GM19372 (cell line): Measurements from ENCODE around the gene HAUS7.

Source experiments
- ATAC-seq: cut with Tn5 transposase; IDR thresholded peaks from one replicate; pipeline ENCODE4 v1.9.1; 2021; ENCODE audit warnings: mild to moderate bottlenecking, low read depth, moderate library complexity; ENCODE audit not compliant: unreplicated experiment

The HAUS7 gene

DNA sequence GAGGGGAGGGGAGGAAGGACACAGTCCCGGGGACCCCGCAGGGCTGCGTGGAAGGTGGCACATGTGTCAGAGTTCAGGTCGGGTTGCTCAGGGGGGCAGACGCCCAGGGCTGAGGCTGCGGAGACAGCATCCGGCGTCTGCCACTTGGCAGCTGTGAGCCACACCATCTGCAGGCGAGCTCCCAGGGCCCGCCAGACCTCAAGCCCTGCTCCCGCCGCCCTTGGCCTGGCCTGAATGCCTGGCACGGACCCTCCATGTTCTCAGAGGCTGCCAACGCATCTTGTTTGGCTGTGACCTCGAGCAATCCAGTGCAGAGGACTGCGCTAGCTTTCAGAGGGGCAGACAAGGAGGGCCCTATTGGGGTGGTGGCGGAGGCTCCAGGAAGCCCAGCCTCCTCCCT is 29.5 kb upstream of the HAUS7 start:
- no peak for ATAC-seq

DNA sequence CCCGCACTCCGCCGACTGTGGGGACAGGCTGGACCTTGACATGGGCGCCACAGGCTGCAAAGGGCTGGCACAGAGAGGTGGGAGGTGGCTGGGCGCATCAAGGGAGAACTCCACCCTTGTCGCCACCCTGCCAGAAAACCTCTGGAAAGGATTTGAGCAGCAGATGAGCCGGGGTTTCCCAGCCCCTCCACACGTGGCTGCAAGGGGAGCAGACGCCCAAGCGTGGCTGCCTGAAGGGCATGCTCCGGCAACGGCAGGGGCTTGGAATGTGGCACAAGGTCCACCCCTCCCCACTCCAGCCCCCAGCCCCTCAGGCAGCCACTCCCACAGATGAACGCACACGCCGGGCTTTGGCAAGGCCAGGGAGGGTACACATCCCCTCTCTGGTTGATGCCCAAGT is 29.0 kb upstream of the HAUS7 start:
- no peak for ATAC-seq

DNA sequence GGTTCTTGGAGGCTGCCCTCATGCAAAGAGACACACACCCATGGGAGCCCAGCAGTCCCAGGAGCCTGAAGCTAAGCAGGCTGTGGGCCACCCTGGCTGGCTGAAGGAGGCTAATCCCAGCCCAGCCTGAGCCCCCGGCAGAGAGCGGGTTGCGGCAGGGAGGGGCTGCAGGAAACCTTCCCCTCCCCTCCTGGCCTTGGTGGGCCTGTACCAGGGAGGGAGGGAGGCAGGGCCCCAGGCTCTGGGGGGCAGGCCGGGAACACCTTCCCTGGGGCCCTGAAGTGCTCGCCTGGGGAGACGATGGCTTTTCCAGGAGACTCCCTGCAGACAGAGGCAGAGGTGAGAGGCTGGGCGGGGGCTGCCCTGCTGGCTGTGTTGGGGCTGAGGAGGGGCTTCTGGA is 28.1 kb upstream of the HAUS7 start:
- no peak for ATAC-seq

DNA sequence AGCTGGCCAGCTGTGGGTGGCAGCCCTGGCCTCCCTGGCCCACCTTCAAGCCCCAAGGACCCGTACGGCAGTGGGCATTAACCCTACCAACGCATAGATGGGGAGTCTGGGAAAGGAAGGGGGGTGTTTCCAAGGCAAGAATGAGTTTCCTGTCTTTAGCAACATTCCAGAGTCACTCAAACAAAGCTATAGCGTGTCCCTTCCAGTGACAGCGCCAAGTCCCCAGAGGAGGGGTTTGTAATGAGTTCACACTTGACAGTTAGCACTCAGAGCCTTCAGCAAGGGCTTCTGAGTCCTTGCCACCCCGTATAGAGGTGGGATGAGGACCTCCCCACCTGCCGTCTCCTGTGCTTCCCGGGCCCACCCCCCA is 26.2 kb upstream of the HAUS7 start:
- ATAC-seq: no peak

DNA sequence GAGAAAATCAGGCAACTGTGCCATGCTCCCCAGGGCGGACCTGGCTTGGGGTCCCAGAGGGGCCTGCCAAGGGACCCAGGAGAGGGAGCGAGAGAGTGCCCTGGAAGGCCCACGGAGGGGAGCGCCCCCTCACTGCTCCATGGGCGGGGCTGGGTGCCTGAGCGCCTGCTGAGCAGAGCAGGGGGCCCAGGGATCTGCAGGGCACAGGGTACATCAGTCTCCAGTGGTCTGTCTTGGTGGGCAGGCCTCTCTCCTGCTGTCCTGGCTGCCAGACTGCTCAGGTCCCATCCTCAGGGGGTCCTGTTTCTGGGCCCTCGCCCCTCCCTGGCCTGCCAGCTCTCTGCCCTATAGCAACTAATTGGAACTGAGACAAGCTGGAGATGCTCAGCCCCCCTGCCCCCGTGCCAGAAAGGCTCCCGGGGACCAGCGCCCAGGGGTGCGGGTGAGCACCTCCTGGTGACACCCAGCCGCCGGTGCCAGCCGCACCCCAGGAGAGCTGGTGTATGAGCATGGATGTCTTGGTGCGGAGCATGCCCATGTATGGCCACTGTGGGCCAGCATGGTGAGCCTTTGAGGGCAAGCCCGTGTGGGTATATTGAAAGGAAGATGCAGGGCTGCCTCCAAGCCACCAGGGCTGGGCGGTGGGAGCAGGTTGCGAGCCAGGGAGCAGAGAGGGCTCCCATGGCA is 25.7 kb upstream of the HAUS7 start:
- ATAC-seq: no peak

DNA sequence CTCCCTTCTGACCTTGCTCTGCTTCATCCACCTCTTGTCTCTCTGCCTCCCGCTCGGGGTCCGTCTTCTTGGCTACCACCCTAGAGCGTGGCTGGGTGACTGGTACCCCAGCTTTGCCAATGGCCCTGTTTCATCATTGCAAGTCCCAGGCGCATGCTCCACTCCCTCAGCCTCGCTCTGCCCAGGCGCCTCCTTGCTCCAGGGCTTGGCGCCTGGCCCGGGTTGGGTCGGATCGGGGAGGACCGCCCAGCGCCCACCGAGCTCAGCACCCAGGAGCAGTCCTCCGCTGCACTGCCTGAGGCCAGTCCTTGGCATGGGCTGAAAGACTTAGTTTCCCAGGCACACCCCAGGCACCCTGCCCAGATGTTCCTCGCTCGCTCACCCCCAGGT is 25.0 kb upstream of the HAUS7 start:
- ATAC-seq: no peak

DNA sequence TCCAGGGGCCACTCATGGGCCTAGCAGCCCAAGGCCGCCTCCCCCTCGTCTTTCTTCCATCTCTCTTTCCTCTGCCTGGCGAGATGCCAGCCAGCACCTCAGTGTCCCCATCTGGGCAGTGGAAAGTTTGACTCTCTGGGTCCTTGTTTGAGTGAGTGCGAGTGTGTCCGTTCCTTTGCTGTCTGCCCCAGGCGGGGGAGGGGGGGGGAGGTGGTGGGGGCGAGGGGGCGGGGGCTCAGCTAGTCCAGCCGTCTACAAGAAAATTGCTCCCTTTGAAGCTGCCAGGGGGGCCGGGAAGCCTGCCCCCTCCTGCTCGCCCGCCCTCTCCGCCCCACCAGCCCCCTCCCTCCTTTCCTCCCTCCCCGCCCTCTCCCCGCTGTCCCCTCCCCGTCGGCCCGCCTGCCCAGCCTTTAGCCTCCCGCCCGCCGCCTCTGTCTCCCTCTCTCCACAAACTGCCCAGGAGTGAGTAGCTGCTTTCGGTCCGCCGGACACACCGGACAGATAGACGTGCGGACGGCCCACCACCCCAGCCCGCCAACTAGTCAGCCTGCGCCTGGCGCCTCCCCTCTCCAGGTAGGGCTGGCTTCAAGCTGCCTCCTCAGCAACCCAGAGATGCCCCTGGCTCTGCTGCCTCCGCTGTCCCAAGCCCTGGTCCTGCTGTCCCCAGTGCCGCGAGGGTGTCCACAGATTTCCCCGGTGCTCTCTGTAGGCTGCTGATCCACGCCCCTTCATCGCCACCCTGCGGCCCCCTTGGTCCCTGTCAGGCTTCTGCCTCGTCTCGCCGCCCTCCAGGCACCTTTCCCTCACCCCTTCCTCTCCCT is 24.4 kb upstream of the HAUS7 start, which contains the start of gene BGN:
Gene BGN (plus strand): TSS at position 440 of the 821 bp plus-strand sequence. CDS start 9,652 bp downstream, outside the sequence.
- ATAC-seq: no peak

DNA sequence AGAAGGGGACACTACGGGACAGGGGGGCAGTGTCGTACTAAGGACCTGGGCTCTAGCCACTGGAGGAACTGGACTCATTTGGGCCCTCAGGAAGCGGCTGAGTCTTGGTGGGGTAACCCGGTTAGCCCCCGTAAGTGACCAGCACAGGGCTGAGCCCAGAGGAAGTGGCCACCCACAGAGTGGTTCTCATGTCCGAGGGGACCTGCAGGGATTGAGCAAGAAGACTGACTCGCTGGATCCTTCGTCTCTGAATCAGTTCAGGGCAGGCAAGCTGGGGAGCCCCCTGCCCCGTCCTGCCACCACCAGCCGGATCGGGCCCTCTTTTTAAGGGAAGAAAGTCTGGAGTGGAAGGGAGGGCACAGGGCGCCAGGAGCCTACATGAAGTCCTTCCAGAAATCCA is 23.7 kb upstream of the HAUS7 start:
- no peak for ATAC-seq

DNA sequence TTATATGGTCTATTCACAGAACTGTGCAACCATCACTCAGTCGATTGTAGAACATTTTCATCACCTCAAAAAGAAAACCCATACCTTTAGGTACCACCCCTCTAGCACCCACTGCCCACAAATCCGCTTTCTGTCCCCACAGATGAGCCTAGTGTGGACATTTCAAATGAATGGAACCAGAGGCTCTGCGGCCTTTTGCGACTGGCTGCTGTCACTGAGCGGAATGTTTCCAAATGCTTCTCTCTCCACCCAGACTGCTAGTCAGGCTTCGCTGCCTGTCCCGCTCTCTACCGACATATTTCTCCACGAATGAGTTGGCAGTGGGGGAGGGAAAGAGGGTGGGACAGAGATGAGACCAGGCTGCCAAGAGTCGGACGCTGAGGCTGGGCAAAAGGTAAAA is 22.7 kb upstream of the HAUS7 start:
- ATAC-seq: no peak

DNA sequence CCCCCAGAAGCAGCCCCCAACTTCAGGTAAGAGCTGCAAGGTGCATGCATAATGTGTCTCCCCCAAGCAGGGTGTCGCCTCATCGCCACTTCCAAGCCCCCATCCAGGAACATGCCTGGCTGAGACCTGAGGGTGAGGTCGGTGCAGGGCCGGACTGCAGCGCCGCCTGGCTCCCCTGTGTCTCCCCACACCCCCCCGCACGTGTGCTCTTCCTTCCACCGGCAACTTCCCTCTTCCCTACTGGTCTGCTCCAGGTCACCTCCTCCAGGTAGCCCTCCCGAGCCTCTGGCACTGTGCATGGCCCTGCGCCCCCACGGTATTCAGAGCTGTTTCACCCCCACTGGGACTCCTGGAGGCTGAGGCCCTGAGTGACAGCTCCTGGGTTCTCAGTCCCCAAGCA is 22.2 kb upstream of the HAUS7 start:
- ATAC-seq: no peak

DNA sequence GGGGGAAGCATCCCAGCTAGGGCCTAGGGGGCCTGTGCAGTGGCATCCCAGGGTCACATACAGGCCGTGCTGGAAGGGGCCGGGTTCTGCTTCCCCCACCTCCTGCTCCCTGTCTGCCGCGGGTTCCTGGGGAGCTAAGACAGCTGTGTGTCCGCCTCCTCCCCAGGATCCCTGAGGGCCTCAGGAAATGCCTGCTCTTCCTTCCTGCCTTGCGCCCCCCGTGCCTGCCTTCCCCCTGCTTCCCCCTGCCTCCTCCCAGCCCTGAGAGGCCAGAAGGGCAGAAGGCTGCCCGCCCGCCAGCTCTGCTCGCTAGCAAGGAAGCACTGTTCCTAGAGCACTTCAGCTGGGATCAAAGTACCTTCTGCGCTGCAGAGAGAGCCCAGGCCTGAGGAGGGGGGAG is 21.5 kb upstream of the HAUS7 start:
- ATAC-seq: no peak

DNA sequence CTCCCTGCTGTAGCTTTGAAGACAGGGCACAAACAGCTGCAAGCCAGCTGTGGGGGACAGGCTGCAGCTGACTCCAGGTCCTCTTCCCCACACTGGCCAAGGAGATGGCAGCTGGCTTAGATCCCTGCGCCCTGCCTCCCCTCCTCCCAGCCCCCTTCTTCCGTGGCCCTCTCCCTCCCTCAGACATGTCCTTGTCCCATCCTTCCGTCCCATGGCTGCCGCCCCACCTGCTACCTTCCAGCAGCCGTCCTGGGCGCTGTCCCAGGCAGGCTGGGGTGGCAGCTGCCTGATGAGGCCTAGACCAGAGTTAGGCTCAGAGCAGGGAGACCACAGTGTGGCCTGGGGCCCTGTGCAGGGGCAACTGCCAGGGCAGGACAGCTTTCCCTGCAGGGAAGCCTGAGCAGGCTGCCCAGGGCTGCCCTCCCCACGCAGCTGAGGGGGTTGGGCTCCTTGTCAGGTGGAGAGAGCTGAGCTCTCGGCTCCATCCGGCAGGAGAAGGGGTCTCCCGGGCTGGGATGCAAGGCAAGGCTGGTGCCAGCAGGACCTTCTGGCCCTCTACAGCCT is 21.1 kb upstream of the HAUS7 start:
- no peak for ATAC-seq

DNA sequence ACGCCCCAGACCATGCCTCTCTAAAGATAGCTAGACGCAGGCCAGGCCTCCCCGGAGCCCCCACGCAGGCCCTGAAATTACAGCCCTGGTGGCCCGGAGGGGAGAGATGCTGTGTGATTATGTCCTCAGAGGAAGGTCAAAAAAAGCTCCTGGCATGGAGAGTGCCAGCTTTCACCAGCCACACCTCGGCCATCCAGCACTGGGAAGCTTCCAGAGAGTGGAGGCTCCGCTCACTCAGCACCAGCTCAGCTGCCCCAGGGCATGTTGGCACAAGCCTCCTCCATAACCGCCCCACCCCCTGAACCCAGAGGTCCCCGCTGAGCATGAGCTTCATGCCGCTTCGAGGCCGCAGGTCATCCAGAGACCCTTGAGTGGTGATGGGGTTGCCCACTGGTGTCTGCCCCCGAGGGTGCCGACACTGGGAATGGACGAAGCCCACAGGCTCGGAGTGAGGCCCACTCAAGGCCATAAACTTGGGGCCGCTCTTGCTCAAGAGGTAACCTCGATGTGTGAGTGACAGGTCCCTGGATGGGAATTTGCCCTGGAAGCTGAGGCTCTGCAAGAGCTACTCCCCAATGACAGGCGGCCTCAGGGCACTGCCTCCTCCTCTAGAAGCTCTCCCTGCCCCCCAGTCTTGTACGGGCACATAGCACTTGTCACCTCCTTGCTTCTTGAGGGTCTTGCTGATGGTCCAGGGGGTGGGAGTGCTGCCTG is 20.0 kb upstream of the HAUS7 start:
- ATAC-seq: no peak

DNA sequence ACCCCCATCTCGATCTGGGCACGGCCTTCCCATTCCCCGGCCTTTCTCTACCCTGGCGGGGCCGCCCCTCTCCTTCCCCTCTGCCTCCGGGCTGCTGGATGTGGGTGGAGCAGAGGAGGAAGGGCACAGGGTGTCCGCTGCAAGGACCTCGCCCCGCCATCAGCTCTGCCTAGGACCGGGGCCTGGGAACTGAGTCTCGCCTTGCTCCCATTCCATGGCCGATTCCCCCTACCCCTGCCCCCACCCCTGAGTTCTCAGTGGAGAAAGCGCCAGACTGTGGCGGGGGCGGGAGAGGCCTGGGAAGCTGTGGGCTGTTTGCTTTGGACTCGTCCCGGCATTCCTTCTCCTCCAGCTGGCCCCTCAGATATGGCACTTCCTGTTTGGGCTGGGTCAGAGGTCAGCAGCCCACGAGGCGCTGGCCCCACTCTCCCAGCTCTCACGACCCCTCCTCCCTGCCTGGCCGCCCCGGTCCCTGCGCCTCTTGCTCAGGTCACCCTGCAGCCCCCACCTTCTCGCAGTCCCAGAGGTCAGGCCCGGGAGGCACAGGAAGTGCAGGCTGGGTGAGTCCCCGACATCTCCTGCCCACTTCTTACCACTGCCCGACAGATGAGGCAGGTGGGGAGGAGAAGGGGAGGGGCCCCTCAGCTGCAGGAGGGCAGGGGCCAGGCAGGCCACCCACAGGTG is 18.0 kb upstream of the HAUS7 start:
- no peak for ATAC-seq

DNA sequence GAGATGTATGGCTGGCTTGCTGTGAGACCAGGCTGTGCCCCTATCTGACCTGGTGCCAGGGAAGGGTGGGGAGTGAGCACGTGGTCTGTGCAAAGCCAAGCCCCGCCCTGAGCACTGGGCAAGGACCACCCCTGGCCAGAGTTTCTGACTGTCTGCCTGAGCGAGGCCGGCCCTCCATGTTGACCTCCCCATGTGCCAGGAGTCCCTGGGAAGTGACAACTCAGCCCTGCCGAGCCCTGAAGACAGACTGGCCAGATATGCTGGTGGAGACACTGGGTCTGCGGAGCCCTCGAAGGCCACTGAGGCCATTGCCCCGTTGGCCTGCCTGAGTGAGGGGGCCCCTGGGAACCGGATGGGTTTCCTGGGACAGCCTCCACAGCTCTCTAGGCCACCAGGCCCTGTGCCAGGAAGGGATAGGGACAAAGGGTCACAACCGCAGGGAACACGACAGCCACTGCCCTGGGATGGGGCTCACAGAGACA is 17.3 kb upstream of the HAUS7 start:
- ATAC-seq: no peak

DNA sequence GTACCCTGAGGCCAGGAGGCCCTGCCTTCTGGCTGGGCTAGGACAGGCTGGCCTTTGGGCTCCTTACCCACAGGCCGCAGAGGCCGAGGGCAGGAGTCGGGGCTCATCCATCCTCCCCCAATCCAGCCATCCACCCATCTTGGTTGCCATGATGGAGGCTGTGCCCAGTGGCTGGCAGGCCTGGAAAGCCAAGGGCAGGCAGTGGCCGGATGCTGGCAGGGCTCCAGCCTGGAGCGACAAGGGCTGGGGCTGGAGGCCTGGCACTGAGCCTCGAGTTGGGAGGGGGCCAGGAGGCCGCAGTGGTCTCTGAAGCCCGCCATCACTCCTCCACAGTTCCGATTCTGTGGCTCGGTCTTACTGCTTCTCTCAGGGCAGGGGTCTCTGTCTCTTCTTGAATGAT is 15.8 kb upstream of the HAUS7 start:
- no peak for ATAC-seq

DNA sequence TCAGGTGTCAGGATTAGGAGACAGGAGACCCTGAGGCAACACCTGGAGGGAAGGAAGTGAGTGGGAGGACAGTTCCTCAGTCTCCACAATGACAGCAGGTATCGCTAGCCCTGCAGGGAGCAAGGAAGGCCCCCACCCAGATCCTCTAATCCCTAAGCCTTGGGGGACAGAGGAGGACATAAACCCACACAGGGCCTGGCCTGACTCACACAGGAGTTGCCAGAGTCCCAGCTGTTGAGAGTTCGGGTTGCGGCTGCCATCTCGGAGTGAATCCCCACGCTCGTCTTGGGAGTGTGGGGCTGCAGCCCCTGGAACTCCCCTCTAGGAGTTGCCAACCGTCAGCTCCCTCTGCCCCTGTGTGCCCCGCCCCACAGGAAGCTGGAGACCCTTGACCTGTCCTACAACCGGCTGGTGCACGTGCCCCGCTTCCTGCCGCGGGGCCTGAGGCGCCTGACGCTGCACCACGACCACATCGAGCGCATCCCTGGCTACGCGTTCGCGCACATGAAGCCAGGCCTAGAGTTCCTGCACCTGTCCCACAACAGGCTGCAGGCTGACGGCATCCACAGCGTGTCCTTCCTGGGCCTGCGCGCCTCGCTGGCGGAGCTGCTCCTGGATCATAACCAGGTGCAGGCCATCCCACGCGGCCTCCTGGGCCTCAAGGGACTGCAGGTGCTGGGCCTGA is 15.2 kb upstream of the HAUS7 start:
- ATAC-seq: no peak

DNA sequence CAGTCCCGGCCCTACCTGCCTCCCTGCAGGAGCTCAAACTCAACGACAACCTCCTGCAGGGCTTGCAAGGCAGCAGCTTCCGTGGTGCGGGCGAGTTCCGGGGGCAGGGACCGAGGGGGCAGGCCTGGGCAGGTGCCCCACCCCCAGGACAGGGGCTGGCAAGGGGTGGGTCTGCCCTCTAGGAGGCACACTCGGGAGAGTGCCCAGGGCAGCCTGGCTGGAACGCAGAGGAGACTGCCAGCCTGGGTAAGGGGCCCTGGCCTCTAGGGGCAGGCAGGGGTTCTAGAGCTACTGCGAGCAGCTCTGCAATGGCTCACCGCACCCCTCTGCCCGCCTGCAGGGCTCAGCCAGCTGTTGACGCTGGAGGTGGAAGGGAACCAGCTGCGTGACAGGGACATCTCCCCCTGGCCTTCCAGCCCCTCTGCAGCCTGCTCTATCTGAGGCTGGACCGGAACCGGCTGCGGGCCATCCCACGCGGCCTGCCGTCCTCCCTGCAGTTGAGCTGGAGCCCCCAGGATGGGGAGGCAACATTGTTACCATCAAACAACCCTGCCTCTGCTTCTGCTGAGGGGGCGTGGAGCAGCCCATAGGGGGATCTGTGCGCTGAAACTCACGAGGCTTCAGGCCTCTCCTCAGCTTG is 12.1 kb upstream of the HAUS7 start:
- no peak for ATAC-seq

DNA sequence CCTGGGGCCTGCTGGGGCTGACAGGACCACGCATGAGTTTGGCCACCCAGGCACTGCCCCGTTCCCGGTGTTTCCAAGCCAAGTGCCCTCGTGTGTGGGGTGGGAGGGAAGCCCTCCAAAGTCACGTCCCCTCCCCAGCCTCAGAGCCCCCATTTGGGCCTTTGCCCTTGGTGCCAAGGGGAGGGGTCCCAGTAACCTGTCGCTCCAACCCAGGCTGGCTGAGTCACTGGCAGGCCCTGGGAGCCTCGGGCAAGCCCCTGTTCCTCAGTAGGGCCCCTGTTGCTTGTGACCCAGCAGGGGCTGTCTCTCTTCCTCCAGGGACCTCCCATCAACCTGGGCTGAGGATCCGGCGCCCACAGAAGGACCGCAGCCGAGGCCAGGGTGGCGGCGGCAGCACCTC is 10.7 kb upstream of the HAUS7 start:
- no peak for ATAC-seq
